H9 (cell line): ENCODE results near the gene PLXNA2. TPM values are rescaled to one million over a fixed set of nuclear protein-coding genes. Genes with fewer than 3 reads are reported as not detected.

ENCODE experiments used
- DNase-seq: peaks from one replicate; pipeline ENCODE4 v3.0.0-alpha.2; 2017
- H2AFZ ChIP-seq: one replicate; pipeline ENCODE4 v1.6.1; 2013; ENCODE audit warnings: mild to moderate bottlenecking, low read length, control low read depth, moderate library complexity
- H2AK5ac ChIP-seq: 2 replicates; pipeline ENCODE4 v1.6.1; 2013; ENCODE audit warnings: low read length, control low read depth, mixed read lengths; ENCODE audit not compliant: insufficient read length
- H2BK120ac ChIP-seq: one replicate; pipeline ENCODE4 v1.6.1; 2013; ENCODE audit warnings: low read depth, mild to moderate bottlenecking, low read length, control low read depth, inconsistent platforms; ENCODE audit not compliant: poor library complexity, severe bottlenecking
- H2BK12ac ChIP-seq: 2 replicates; pipeline ENCODE4 v1.6.1; 2013; ENCODE audit warnings: low read length, control low read depth, mixed read lengths, low read depth; ENCODE audit not compliant: insufficient read length
- H2BK15ac ChIP-seq: 2 replicates; pipeline ENCODE4 v1.6.1; 2013; ENCODE audit warnings: low read depth, low read length, control low read depth
- H2BK20ac ChIP-seq: one replicate; pipeline ENCODE4 v1.6.1; 2013; ENCODE audit warnings: low read depth, mild to moderate bottlenecking, low read length, control low read depth, inconsistent platforms; ENCODE audit not compliant: poor library complexity, severe bottlenecking
- H2BK5ac ChIP-seq: 2 replicates; pipeline ENCODE4 v1.6.1; 2013; ENCODE audit warnings: low read length, control low read depth, mixed read lengths; ENCODE audit not compliant: insufficient read length
- H3K14ac ChIP-seq: 2 replicates; pipeline ENCODE4 v1.6.1; 2013; ENCODE audit warnings: low read length, control low read depth; ENCODE audit not compliant: insufficient read depth
- H3K18ac ChIP-seq: 2 replicates; pipeline ENCODE4 v1.6.1; 2013; ENCODE audit warnings: low read depth, mild to moderate bottlenecking, mixed read lengths, low read length, control low read depth; ENCODE audit not compliant: insufficient read length
- H3K23ac ChIP-seq: 2 replicates; pipeline ENCODE4 v1.6.1; 2013; ENCODE audit warnings: low read length, control low read depth, mixed read lengths, low read depth; ENCODE audit not compliant: insufficient read length
- H3K23me2 ChIP-seq: 2 replicates; pipeline ENCODE4 v1.6.1; 2013; ENCODE audit warnings: low read depth, mild to moderate bottlenecking, mixed read lengths, low read length, control low read depth; ENCODE audit not compliant: insufficient read length, poor library complexity, severe bottlenecking
- H3K27ac ChIP-seq: 2 replicates; pipeline ENCODE4 v1.5.1; 2013; ENCODE audit warnings: low read length, control low read depth, mixed read lengths, low read depth; ENCODE audit not compliant: insufficient read length
- H3K27me3 ChIP-seq: 2 replicates; pipeline ENCODE4 v1.6.1; 2013; ENCODE audit warnings: low read length, control low read depth, inconsistent platforms; ENCODE audit not compliant: insufficient read depth
- H3K4ac ChIP-seq: 2 replicates; pipeline ENCODE4 v1.6.1; 2013; ENCODE audit warnings: low read depth, mild to moderate bottlenecking, control low read depth, inconsistent platforms, low read length, moderate library complexity
- H3K4me1 ChIP-seq: 2 replicates; pipeline ENCODE4 v1.6.1; 2013; ENCODE audit warnings: low read length, control low read depth, inconsistent platforms; ENCODE audit not compliant: insufficient read depth
- H3K4me2 ChIP-seq: 2 replicates; pipeline ENCODE4 v1.6.1; 2013; ENCODE audit warnings: low read length, control low read depth, mixed read lengths; ENCODE audit not compliant: insufficient read length, insufficient read depth
- H3K56ac ChIP-seq: 2 replicates; pipeline ENCODE4 v1.6.1; 2013; ENCODE audit warnings: low read depth, mild to moderate bottlenecking, mixed read lengths, low read length, control low read depth; ENCODE audit not compliant: insufficient read length
- H3K79me1 ChIP-seq: 2 replicates; pipeline ENCODE4 v1.6.1; 2013; ENCODE audit warnings: low read depth, mild to moderate bottlenecking, moderate library complexity, low read length, control low read depth, inconsistent platforms; ENCODE audit not compliant: insufficient read depth, poor library complexity, severe bottlenecking
- H3K79me2 ChIP-seq: 2 replicates; pipeline ENCODE4 v1.6.1; 2013; ENCODE audit warnings: low read length, control low read depth, inconsistent platforms; ENCODE audit not compliant: insufficient read depth
- H3K9ac ChIP-seq: 2 replicates; pipeline ENCODE4 v1.6.1; 2013; ENCODE audit warnings: low read length, control low read depth, mixed read lengths; ENCODE audit not compliant: insufficient read length; ENCODE audit errors: extremely low read depth
- H3K9me3 ChIP-seq: one replicate; pipeline ENCODE4 v1.6.1; 2013; ENCODE audit warnings: low read depth, low read length, inconsistent platforms; ENCODE audit not compliant: control insufficient read depth
- H3T11ph ChIP-seq: one replicate; pipeline ENCODE4 v1.6.1; 2013; ENCODE audit warnings: mild to moderate bottlenecking, low read length, control low read depth, inconsistent platforms
- H4K20me1 ChIP-seq: one replicate; pipeline ENCODE4 v1.6.1; 2013; ENCODE audit not compliant: control insufficient read depth, insufficient read length, insufficient read depth
- H4K5ac ChIP-seq: 2 replicates; pipeline ENCODE4 v1.6.1; 2013; ENCODE audit warnings: low read depth, mild to moderate bottlenecking, mixed read lengths, low read length, control low read depth; ENCODE audit not compliant: insufficient read length
- H4K8ac ChIP-seq: replicated peaks from 2 replicates; pipeline ENCODE4 v1.6.1; 2013; ENCODE audit warnings: low read length, control low read depth, mixed read lengths, low read depth; ENCODE audit not compliant: insufficient read length
- H4K91ac ChIP-seq: 2 replicates; pipeline ENCODE4 v1.6.1; 2013; ENCODE audit warnings: low read depth, mild to moderate bottlenecking, moderate library complexity, mixed read lengths, low read length, control low read depth; ENCODE audit not compliant: insufficient read length
- H3K27ac Mint-ChIP-seq, 3 experiments: 2 replicates in 2 of 3; 3 replicates in 1 of 3; pipeline ENCODE4 v1.8.0; 2020 to 2021; ENCODE audit warnings: mixed read lengths in 3 of 3, mild to moderate bottlenecking in 1 of 3, moderate library complexity in 1 of 3
- H3K27me3 Mint-ChIP-seq: 2 replicates; pipeline ENCODE4 v1.8.0; 2021; ENCODE audit warnings: low read depth, mild to moderate bottlenecking, moderate library complexity, mixed read lengths
- H3K36me3 Mint-ChIP-seq, 3 experiments: 2 replicates in 2 of 3; 3 replicates in 1 of 3; pipeline ENCODE4 v1.8.0; 2020 to 2021; ENCODE audit warnings: low read depth in 3 of 3, mixed read lengths in 3 of 3; ENCODE audit not compliant: insufficient read depth in 1 of 3
- H3K4me1 Mint-ChIP-seq, 2 experiments: 2 replicates each; pipeline ENCODE4 v1.8.0; 2020; ENCODE audit warnings: mixed read lengths in 2 of 2
- H3K4me3 Mint-ChIP-seq, 2 experiments: 2 replicates in 1 of 2; 3 replicates in 1 of 2; pipeline ENCODE4 v1.8.0; 2020 to 2021; ENCODE audit warnings: mild to moderate bottlenecking in 2 of 2, mixed read lengths in 2 of 2, moderate library complexity in 1 of 2
- H3K9me3 Mint-ChIP-seq, 2 experiments: 2 replicates in 1 of 2; 3 replicates in 1 of 2; pipeline ENCODE4 v1.8.0; 2020; ENCODE audit warnings: mild to moderate bottlenecking in 2 of 2, mixed read lengths in 2 of 2, moderate library complexity in 1 of 2
- CTCF ChIP-seq: fragments of 200-600 bp; sonication (generic); conservative IDR thresholded peaks from 3 replicates; pipeline ENCODE4 v1.8.0; 2021; ENCODE audit warnings: antibody characterized with exemption, mild to moderate bottlenecking
- WGBS: extraction: QIAGEN DNeasy Blood & Tissue Kit; methylation state at CpG from one replicate; pipeline ENCODE4 v1.1.7; 2013; ENCODE audit warnings: missing lambda C conversion rate, low lambda C conversion rate, mixed read lengths; ENCODE audit not compliant: insufficient read length; ENCODE audit errors: extremely low coverage; 5-methylcytosine and 5-hydroxymethylcytosine counted together
- total RNA-seq: library from RNA; stranded (reverse); gene quantifications from 2 replicates; pipeline ENCODE4 v1.2.1, GENCODE V29; 2021

The PLXNA2 gene
- total RNA-seq, 1 experiment from 2014 or later = 0.57 TPM

DNA sequence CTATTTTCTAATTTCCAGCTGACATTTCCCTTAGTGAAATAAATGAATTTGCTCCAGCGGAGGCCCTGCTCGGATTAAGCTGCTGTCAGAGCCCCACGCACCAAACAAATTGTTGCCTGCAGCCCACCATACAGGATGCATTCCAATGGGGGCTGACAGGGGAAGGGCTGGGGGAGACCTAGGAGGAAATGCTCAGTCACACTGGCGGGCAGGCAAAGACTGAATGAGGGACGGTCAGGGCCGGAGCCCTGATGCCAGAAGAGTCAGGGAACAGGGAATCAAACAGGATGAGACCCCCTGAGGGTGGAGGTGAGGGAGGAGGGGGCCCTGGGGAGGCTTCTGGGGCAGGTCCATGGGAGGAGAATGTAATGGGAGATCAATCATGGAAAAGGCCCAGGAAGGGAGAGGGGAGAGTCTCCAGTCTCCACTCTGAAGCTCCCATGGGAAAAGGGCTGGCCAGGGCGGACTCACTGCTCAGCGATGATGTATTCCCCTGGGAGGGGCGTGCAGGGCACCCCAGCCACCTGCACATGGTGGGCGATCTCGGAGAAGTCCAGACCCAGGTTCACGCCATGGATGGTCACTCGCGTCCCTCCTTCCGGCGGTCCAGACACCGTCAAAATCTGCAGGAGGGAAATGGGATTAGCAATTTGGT, 183.8 kb downstream of the PLXNA2 start:
- no peak for DNase-seq
- Histone ChIP-seq H2AK5ac (no peak overlapping the region), H3T11ph (no peak overlapping the region), H2BK15ac (no peak overlapping the region), H3K4me2 (no peak overlapping the region), H3K27me3 (no peaks in the 10 kb centered on the region), H4K5ac (no peak overlapping the region), H2BK12ac (no peak overlapping the region), H4K8ac (no peak overlapping the region), H3K27ac (no peak overlapping the region), H3K23me2 (no peaks in the 10 kb centered on the region), H3K56ac (no peak overlapping the region), H3K23ac (no peak overlapping the region), H4K91ac (no peak overlapping the region), H2BK20ac (no peak overlapping the region), H3K79me2 (no peaks in the 10 kb centered on the region), H3K4me1 (no peaks in the 10 kb centered on the region), H3K9me3 (no peaks in the 10 kb centered on the region), H2AFZ (no peak overlapping the region), H2BK5ac (no peak overlapping the region), H2BK120ac (no peak overlapping the region), H4K20me1 (no peaks in the 10 kb centered on the region), H3K4ac (no peak overlapping the region), H3K18ac (no peak overlapping the region), H3K9ac (no peak overlapping the region), H3K14ac (no peak overlapping the region), H3K79me1 (no peaks in the 10 kb centered on the region)
- H3K9me3 Mint-ChIP-seq = no peaks in the 10 kb centered on the region
- peak overlapping the region in 1 of 3 experiments; percentile 56; a peak in 1 of 7 replicates for H3K27ac Mint-ChIP-seq
- no peak overlapping the region; a peak in 1 of 5 replicates for H3K4me3 Mint-ChIP-seq
- TF ChIP-seq CTCF = no peak
- peaks cover 12% of the 10 kb centered on the region for H3K27me3 Mint-ChIP-seq
- no peaks in the 10 kb centered on the region for H3K36me3 Mint-ChIP-seq
- WGBS = no CpG with 5 or more reads among the region's 17 CpGs
- peaks cover 11 to 35% of the 10 kb centered on the region in 2 experiments for H3K4me1 Mint-ChIP-seq
